NCI-H2171 treated with DMSO at 0.1 percent for 48 hours (cell line): ENCODE measurements around the gene SLCO3A1.
"Not testable (repeated sequence)": the region's sequence is repeated elsewhere in the genome, so short reads cannot be mapped to it uniquely, and the experiment has no call there.

Experiments
- DNase-seq: peaks from one replicate; lab custom pipeline; 2025; lab: John Stamatoyannopoulos, UW

The SLCO3A1 gene

GRCh38 chr15:92070251-92070650 is 216.7 kb downstream of the SLCO3A1 start:
- DNase-seq: not testable (repeated sequence)

GRCh38 chr15:92071045-92071634 is 217.6 kb downstream of the SLCO3A1 start:
- no peak for DNase-seq

DNA sequence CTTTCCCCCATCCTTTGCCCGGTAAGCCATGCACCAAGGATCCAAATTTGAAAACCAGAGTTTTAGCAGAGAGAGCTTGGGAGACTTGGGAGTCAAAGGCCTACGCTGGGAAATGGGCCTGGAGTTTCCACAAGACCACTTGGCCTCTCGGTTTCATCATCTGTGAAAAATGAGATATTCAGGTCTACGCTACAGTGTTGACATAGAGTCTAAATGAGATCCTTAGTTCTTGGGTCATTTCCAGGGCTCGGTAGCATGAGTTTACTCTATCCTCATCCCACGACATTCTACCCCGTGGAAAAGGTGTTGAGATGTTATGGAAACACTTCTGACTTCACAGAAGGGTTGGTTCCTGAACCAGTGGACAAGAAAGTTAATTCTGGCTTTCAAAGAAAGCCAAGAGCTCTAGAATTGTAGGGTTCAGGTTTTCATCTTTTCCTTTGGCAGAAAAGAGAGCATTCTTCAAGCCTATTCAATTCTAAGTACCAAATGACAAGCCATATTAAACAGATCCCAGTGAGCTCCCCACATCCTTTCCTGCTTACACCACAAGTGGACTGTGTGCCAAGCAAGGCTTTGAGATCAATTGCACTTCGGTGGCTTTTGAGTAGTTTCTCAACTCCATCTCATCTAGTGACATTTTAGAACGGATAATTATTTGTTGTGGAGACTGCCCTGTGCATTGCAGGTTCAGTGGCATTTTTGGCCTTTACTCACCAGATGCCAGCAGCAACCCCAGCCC is 219.7 kb downstream of the SLCO3A1 start:
- no peak for DNase-seq

DNA sequence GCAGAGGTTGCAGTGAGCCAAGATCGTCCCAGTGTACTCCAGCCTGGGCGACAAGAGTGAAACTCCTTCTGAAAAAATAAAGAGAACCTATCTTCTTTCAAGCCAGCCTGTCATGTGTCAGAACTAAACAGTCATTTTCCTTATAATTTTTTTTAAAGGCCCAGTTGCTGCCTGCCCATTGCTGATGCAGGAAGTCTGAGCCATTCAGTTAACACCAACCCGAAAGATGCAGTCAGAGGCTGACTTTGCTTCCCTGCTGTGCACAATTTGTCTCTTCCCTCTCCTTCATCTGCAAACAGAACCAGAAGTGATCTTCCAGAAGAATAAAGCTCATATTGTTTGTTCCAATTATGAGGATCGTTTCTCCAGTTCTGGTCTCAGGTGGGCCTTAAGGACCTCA is 220.6 kb downstream of the SLCO3A1 start:
- DNase-seq: no peak

GRCh38 chr15:92074646-92075045 is 221.1 kb downstream of the SLCO3A1 start:
- DNase-seq: no peak

DNA sequence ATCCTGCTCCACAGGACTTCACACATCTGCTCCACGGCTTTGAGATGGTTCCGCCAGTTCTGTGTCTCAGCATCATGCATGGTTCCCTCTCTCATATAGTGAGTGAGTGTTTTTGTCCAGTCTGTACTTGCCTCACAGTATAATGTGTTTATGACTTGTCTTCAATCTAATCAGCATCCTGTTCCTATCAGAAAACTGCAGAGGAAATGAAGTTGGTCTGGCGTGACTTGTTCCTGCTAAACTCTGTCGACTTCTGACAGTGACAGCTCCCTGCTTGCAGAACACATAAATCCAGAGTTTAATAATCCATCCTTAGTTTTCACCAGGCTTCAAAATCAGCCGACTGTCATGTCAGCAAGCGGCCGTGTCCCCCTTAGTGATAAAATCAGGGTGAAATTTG is 222.3 kb downstream of the SLCO3A1 start:
- DNase-seq: no peak

GRCh38 chr15:92076541-92076940 is 223.0 kb downstream of the SLCO3A1 start:
- DNase-seq: peak; percentile 65

DNA sequence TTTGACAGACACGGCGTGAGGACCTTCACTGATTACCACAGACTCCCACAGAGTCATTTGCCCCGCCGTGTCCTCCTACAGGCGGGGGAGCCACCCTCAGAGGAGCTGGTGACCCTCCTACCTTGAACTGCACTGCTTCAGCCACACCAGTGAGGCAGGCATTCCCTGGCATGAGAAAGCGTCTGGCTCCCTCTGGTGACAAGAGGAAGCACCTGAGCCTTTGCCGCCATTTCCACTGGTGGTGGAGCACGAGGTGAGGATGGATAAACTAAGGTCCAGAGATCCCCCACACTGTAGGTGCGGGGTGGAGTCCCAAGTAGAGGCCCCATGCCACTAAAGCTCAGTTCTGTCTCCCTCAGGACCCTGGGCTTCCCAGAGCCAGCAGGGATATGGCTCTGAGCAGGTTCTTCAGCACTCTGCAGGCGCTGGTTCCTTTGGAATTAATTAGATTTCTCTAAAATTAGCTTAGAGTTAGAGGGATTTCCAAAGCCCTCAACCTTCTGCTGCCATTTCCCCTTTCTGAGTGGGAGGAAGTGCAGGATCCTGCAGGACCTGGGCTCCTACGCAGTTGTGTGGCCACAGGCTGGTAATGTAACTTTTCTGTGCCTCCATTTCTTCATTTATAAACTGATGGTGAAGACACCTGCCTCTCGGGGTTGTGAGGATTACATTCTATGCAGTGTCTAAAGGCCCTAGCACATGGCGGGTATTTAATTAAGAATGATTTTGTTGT is 224.0 kb downstream of the SLCO3A1 start:
- peak; percentile 73 for DNase-seq

DNA sequence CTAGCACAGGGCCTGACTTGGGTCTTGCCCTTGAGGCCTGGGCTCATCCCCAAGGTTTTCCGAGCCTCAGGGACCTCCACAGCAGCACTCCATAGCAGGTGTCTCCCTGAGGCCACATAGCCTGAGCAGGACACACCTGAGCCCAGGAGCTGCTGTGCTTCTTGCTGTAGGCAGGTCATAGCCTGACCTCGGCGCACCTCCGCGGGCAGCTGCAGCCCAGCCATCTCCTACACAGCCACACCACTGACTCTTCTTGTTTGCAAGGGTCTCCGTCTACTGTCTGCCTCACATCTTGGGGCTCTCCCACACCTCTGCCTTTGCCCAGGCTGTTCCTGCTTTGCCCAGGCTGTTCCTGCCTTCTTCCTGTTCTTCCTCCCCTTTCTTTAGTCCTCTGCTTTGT is 224.8 kb downstream of the SLCO3A1 start:
- DNase-seq: no peak

- DNase-seq: peak; percentile 29
Observed at GRCh38 chr15:92079047-92079446, 225.5 kb downstream of the SLCO3A1 start.

DNA sequence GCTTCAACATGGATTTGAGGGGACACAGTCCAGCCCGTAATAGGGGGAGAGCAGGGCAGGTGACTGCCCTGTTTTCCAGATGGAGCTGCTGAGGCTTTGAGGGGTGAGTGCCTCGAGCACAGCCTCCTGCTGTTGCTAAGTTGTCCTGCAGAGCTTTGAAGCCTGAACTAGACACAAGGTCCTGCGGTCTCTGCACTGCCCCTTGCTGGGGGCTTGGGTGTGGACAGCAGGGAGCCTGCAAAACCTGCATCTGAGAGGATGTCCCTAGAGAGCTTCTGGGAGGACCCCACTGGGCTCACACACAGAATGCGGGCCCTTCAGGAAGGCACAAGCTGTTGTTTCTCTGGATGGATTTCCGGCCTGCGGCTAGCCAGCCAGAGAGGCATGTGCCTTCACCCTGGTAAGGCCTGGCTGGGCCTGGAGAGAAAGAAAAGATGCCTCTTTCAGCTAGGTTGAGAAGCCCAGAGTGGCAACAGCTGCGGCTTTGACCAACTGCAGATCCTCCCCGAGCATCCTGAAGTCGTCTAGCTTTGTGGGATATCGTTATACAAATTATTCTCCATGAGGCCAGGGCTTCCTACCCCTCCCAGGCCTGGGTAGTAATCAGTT is 226.2 kb downstream of the SLCO3A1 start:
- no peak for DNase-seq

- peak; percentile 77 for DNase-seq
Observed at GRCh38 chr15:92082006-92082843, 228.7 kb downstream of the SLCO3A1 start.

DNA sequence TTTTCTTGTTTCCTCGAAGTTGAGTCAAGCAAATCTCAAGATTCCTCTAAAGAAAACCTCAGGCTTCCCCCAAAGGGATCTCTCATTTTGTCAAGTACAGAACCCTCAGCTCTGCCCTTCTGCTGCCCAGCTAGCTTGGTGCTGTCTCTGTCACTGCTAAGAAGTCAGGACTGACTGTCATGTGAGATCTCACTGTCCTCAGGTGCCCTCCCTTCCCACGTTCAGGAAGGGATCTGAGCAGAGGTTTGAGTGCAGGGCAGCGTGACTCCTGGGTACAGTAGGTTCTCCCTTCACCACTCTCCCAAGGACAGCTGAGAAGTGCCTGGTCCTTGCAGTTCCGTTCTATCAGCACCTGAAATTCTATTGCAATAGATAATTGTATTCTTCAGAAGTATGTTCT is 229.7 kb downstream of the SLCO3A1 start:
- DNase-seq: no peak

DNA sequence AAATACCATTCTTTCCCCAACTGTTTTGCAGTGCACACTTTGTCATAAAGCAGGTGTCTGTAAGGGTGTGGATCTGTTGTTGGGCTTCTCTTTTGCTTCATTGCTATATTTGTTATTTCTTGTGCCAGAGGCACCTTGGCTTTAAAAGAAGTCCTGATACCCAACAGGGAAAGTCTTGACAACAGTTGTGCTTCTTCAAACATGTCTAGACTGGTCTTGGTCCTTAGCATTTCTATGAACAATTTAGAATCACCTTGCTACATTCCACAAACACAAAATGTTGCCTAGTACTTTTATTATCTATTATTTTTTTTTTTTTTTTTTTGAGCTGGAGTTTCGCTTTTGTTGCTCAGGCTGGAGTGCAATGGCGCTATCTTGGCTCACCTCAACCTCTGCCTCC is 233.7 kb downstream of the SLCO3A1 start:
- no peak for DNase-seq

DNA sequence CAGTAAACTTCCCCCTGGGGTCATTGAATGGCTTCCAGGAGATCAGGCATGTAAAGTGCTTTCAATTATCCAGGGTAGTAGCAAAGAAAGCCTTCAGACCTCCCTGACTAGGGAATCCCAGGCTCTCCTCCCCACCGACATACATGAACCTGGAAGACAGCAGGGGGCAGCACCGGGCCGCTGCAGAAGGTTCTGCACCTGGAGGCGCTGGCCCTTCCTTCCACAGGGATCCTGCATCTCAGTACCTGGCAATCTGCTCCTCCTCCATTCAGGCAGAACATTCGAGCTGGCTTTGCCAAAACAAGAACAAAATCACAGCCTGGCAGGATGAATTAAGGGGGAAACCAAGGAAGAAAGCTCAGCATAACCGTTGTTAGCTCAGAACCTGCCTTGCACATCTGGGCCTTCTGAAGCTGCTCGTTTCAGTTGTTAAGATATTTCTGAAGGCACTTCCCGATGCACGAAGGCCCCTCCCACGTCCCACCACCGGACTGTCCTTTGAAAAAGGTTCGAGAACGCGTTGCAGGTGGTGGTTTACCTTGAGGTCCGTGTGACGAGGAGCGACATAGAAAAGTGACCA is 237.7 kb downstream of the SLCO3A1 start:
- peak; percentile 56 for DNase-seq

DNA sequence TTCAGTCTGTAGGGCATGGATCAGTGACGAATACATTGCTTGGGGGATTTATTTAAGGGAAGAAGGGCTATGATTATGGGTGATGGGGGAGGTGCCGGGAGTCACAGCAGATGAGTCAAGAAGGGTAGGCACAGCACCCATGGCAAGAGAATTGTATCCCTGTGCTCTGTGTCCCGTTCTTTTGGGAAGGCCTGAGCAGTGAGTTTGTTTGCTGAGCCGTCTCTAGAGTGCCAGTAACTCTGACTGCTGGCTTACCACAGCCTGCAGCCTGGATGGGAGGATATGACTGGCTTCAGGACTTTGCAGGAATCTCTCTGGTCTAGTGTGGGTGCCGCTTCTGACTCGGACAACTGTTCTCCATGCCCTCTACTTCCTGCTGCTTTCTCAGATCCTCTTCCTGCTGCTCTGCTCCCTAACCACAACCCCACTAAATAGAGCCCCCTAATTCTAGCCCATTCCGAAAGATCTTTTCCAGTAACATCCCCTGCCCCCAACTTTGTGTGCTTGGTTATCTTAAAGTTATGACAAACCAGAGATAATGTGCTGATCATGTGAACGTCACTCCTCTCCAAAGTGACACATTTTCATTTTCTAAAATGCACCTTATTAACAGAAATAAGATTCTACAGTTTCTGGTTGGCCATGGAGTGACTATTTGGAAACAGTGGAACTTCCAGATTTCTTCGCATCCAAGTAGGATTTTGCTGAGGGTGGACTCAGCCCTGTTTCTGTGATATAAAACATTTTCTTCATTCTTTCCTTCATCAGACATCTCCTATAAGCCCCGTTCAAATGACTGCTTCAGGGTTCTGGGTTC is 239.0 kb downstream of the SLCO3A1 start:
- DNase-seq: no peak

- no peak for DNase-seq
Observed at GRCh38 chr15:92095693-92096092, 242.2 kb downstream of the SLCO3A1 start.

- peak; percentile 75 for DNase-seq
Observed at GRCh38 chr15:92097474-92098178, 244.1 kb downstream of the SLCO3A1 start.

DNA sequence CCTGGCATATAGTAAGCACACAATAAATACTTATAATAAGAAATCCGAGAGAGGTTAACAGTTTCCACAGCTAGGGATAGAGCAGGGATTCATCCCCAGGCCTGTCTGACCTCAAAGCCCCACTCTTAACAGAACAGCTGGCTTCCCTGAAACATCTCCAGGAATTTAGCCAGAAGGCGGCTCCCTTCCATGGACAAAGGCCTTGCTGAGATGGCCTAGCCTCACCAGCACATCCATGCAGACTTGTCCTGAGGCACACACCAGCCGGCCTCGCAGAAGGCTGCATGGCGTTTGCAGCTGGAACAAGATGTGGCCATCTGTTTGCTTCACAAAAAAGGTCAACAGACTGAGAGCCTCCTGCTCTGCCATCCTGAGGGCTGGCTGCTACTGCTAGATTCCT is 245.4 kb downstream of the SLCO3A1 start:
- DNase-seq: peak; percentile 21

DNA sequence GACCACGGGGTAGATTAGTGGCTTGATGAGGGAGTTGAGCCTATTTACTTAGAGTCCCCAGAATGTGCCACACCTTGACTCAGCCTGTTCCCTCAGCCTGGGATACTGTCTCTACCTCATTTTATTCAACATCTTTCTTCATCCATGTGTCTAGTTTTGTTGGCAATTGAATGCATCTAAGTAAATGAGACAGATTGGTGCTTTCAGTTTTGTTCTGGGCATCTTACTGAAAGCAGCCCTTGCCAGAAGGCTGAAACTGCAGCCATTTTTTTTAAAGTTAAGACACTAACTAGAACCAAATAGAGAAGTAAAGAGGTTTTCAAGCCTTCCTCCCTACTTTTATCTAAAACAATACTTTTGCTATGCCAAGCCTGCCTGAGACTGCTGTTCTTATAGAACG is 246.8 kb downstream of the SLCO3A1 start:
- no peak for DNase-seq
